Karpas-422 (cell line): ENCODE measurements around the gene CREB5. TPM values are rescaled to one million over a fixed set of nuclear protein-coding genes. Genes with fewer than 3 reads are reported as not detected.

Experiments used
- DNase-seq: peaks from one replicate; pipeline ENCODE4 v3.0.0-alpha.2; 2015
- H2AFZ ChIP-seq: fragments of 200-600 bp; sonication (generic); 2 replicates; pipeline ENCODE4 v1.6.1; 2014; ENCODE audit warnings: antibody characterized with exemption, low read length, mixed read lengths
- H3K27ac ChIP-seq: fragments of 200-600 bp; sonication (generic); 2 replicates; pipeline ENCODE4 v1.5.1; 2014; ENCODE audit warnings: mild to moderate bottlenecking, low read length, moderate library complexity
- H3K27me3 ChIP-seq: fragments of 200-600 bp; sonication (generic); 2 replicates; pipeline ENCODE4 v1.6.1; 2014; ENCODE audit warnings: low read length, mixed read lengths
- H3K36me3 ChIP-seq: fragments of 200-600 bp; sonication (generic); 2 replicates; pipeline ENCODE4 v1.6.1; 2014; ENCODE audit warnings: low read length, mixed read lengths; ENCODE audit not compliant: insufficient read depth
- H3K4me1 ChIP-seq: fragments of 200-600 bp; sonication (generic); 2 replicates; pipeline ENCODE4 v1.6.1; 2014; ENCODE audit warnings: mild to moderate bottlenecking, low read length, mixed read lengths
- H3K4me2 ChIP-seq: fragments of 200-600 bp; sonication (generic); 2 replicates; pipeline ENCODE4 v1.6.1; 2014; ENCODE audit warnings: low read length, low read depth, mild to moderate bottlenecking; ENCODE audit not compliant: poor library complexity, severe bottlenecking
- H3K4me3 ChIP-seq: fragments of 200-600 bp; sonication (generic); 2 replicates; pipeline ENCODE4 v1.5.1; 2014; ENCODE audit warnings: mild to moderate bottlenecking, antibody characterized with exemption, low read length, mixed read lengths
- H3K79me2 ChIP-seq: fragments of 200-600 bp; sonication (generic); 2 replicates; pipeline ENCODE4 v1.6.1; 2014; ENCODE audit warnings: mild to moderate bottlenecking, low read length, mixed read lengths
- H3K9ac ChIP-seq: fragments of 200-600 bp; sonication (generic); 2 replicates; pipeline ENCODE4 v1.6.0; 2014; ENCODE audit warnings: low read length
- H3K9me2 ChIP-seq: fragments of 200-600 bp; sonication (generic), shearing (Covaris generic); replicated peaks from 2 replicates; pipeline ENCODE4 v1.6.0; 2014; ENCODE audit warnings: mild to moderate bottlenecking, low read length, moderate library complexity; ENCODE audit not compliant: insufficient read depth
- H3K9me3 ChIP-seq: fragments of 300-700, 200-600 bp; sonication (generic); 2 replicates; pipeline ENCODE4 v1.6.1; 2014; ENCODE audit warnings: low read length, mixed read lengths
- H4K20me1 ChIP-seq: fragments of 200-600 bp; sonication (generic); 2 replicates; pipeline ENCODE4 v1.6.1; 2014; ENCODE audit warnings: mild to moderate bottlenecking, antibody characterized with exemption, low read length, low read depth; ENCODE audit not compliant: insufficient read depth
- total RNA-seq: library from RNA; depleted of rRNA; stranded (reverse); fragments of >200 nt; shearing (Covaris generic); gene quantifications from 2 replicates; pipeline ENCODE4 v1.2.3, GENCODE V29; 2014; ENCODE audit warnings: low replicate concordance

CREB5 gene
- total RNA-seq, 1 experiment from 2014 or later: 52.1 TPM

GRCh38 chr7:28836716-28837115 is 424.4 kb downstream of the CREB5 start:
- H3K4me1 ChIP-seq: peaks cover 5% of the 10 kb centered on the region; the same call in 1 of the 2 replicates
- no peaks in the 10 kb centered on the region for H3K9me2 ChIP-seq
- H3K36me3 ChIP-seq: no peaks in the 10 kb centered on the region
- no peak overlapping the region for H3K9ac ChIP-seq
- H3K79me2 ChIP-seq: no peaks in the 10 kb centered on the region
- H3K27me3 ChIP-seq: no peaks in the 10 kb centered on the region
- no peak overlapping the region for H3K4me3 ChIP-seq
- no peak overlapping the region for H2AFZ ChIP-seq
- no peak overlapping the region for H3K27ac ChIP-seq
- no peaks in the 10 kb centered on the region for H3K9me3 ChIP-seq
- DNase-seq: no peak
- no peak overlapping the region for H3K4me2 ChIP-seq
- H4K20me1 ChIP-seq: no peaks in the 10 kb centered on the region

- Histone ChIP-seq H3K9me2 (no peaks in the 10 kb centered on the region), H3K79me2 (no peaks in the 10 kb centered on the region), H3K27me3 (no peaks in the 10 kb centered on the region), H3K9me3 (no peaks in the 10 kb centered on the region), H3K4me3 (no peak overlapping the region), H3K4me1 (peaks cover 5% of the 10 kb centered on the region; the same call in 1 of the 2 replicates), H3K4me2 (no peak overlapping the region), H4K20me1 (no peaks in the 10 kb centered on the region), H3K27ac (no peak overlapping the region), H2AFZ (no peak overlapping the region), H3K9ac (no peak overlapping the region), H3K36me3 (no peaks in the 10 kb centered on the region)
- no peak for DNase-seq
Observed at GRCh38 chr7:28837216-28837615, 424.9 kb downstream of the CREB5 start.

- no peaks in the 10 kb centered on the region for H3K4me1 ChIP-seq
- H3K4me2 ChIP-seq: no peak overlapping the region
- H2AFZ ChIP-seq: no peak overlapping the region
- H3K27ac ChIP-seq: no peak overlapping the region
- H3K9me3 ChIP-seq: no peaks in the 10 kb centered on the region
- no peak overlapping the region for H3K9ac ChIP-seq
- 0 out of 2 replicates have a peak, but pooled peaks cover 2% of the 10 kb centered on the region for H3K27me3 ChIP-seq
- H3K79me2 ChIP-seq: no peaks in the 10 kb centered on the region
- no peaks in the 10 kb centered on the region for H4K20me1 ChIP-seq
- no peak for DNase-seq
- H3K9me2 ChIP-seq: no peaks in the 10 kb centered on the region
- H3K36me3 ChIP-seq: no peaks in the 10 kb centered on the region
- no peak overlapping the region for H3K4me3 ChIP-seq
Observed at GRCh38 chr7:28840592-28840995, 428.3 kb downstream of the CREB5 start.

- DNase-seq: no peak
- no peak overlapping the region for H2AFZ ChIP-seq
- H3K4me1 ChIP-seq: no peaks in the 10 kb centered on the region
- no peaks in the 10 kb centered on the region for H3K36me3 ChIP-seq
- H3K9me2 ChIP-seq: no peaks in the 10 kb centered on the region
- H3K79me2 ChIP-seq: no peaks in the 10 kb centered on the region
- no peak overlapping the region for H3K4me3 ChIP-seq
- H3K27ac ChIP-seq: no peak overlapping the region
- H3K4me2 ChIP-seq: no peak overlapping the region
- H4K20me1 ChIP-seq: no peaks in the 10 kb centered on the region
- H3K9me3 ChIP-seq: no peaks in the 10 kb centered on the region
- H3K27me3 ChIP-seq: 0 out of 2 replicates have a peak, but pooled peaks cover 2% of the 10 kb centered on the region
- H3K9ac ChIP-seq: no peak overlapping the region
Observed at GRCh38 chr7:28841766-28842165, 429.4 kb downstream of the CREB5 start.

- no peaks in the 10 kb centered on the region for H3K79me2 ChIP-seq
- no peaks in the 10 kb centered on the region for H3K4me1 ChIP-seq
- H3K9me3 ChIP-seq: no peaks in the 10 kb centered on the region
- H3K27me3 ChIP-seq: 0 out of 2 replicates have a peak, but pooled peaks cover 2% of the 10 kb centered on the region
- H2AFZ ChIP-seq: no peak overlapping the region
- no peaks in the 10 kb centered on the region for H3K9me2 ChIP-seq
- DNase-seq: no peak
- H3K9ac ChIP-seq: no peak overlapping the region
- H3K27ac ChIP-seq: no peak overlapping the region
- no peak overlapping the region for H3K4me3 ChIP-seq
- H4K20me1 ChIP-seq: no peaks in the 10 kb centered on the region
- no peaks in the 10 kb centered on the region for H3K36me3 ChIP-seq
- H3K4me2 ChIP-seq: no peak overlapping the region
Observed at GRCh38 chr7:28842769-28843295, 430.5 kb downstream of the CREB5 start.

GRCh38 chr7:28845106-28845505 is 432.8 kb downstream of the CREB5 start:
- Histone ChIP-seq H3K27ac (no peak overlapping the region), H3K36me3 (no peaks in the 10 kb centered on the region), H3K27me3 (0 out of 2 replicates have a peak, but pooled peaks cover 2% of the 10 kb centered on the region), H3K9me2 (no peaks in the 10 kb centered on the region), H3K9ac (no peak overlapping the region), H3K4me3 (no peak overlapping the region), H2AFZ (no peak overlapping the region), H3K4me1 (no peaks in the 10 kb centered on the region), H3K79me2 (no peaks in the 10 kb centered on the region), H4K20me1 (no peaks in the 10 kb centered on the region), H3K9me3 (no peaks in the 10 kb centered on the region), H3K4me2 (no peak overlapping the region)
- no peak for DNase-seq

GRCh38 chr7:28847176-28847575 is 434.9 kb downstream of the CREB5 start:
- no peaks in the 10 kb centered on the region for H3K9me3 ChIP-seq
- H3K4me3 ChIP-seq: no peak overlapping the region
- H4K20me1 ChIP-seq: no peaks in the 10 kb centered on the region
- H3K36me3 ChIP-seq: no peaks in the 10 kb centered on the region
- no peaks in the 10 kb centered on the region for H3K4me1 ChIP-seq
- no peaks in the 10 kb centered on the region for H3K79me2 ChIP-seq
- H3K9ac ChIP-seq: no peak overlapping the region
- H3K9me2 ChIP-seq: no peaks in the 10 kb centered on the region
- no peak overlapping the region for H3K4me2 ChIP-seq
- H3K27me3 ChIP-seq: 0 out of 2 replicates have a peak, but pooled peaks cover 2% of the 10 kb centered on the region
- H3K27ac ChIP-seq: no peak overlapping the region
- H2AFZ ChIP-seq: no peak overlapping the region
- DNase-seq: no peak

- Histone ChIP-seq H3K36me3 (no peaks in the 10 kb centered on the region), H3K79me2 (no peaks in the 10 kb centered on the region), H3K27me3 (0 out of 2 replicates have a peak, but pooled peaks cover 2% of the 10 kb centered on the region), H3K4me3 (no peak overlapping the region), H3K4me1 (no peaks in the 10 kb centered on the region), H3K4me2 (no peak overlapping the region), H3K9me2 (no peaks in the 10 kb centered on the region), H3K9ac (no peak overlapping the region), H2AFZ (no peak overlapping the region), H4K20me1 (no peaks in the 10 kb centered on the region), H3K9me3 (no peaks in the 10 kb centered on the region), H3K27ac (no peak overlapping the region)
- no peak for DNase-seq
Observed at GRCh38 chr7:28847681-28848080, 435.4 kb downstream of the CREB5 start.
